IMR-90 (cell line): ENCODE results near the gene SERPINA7. TPM values are rescaled to one million over a fixed set of nuclear protein-coding genes. Genes with fewer than 3 reads are reported as not detected.

ENCODE experiments used
- ATAC-seq: fragments of 200-7000 bp; cut with Tn5 transposase; 2 replicates; pipeline ENCODE4 v1.9.1; 2020; ENCODE audit warnings: low read depth, mild to moderate bottlenecking, moderate library complexity
- BruUV-seq: library from RNA; stranded (reverse); fragments of 400-500 nt; replicated peaks from 2 replicates; lab custom pipeline; 2021; lab: Mats Ljungman, UMichigan
- CTCF ChIA-PET: fragments of 300-600 bp; formaldehyde crosslinking; extraction: SDS; loops from one replicate; lab custom pipeline; 2021; ENCODE audit warnings: antibody characterized with exemption; lab: Yijun Ruan, JAX
- POLR2A ChIA-PET: fragments of 300-600 bp; sonication (Branson Sonifier 250); formaldehyde crosslinking; loops from one replicate; lab custom pipeline; 2022; ENCODE audit warnings: antibody characterized with exemption; ENCODE audit not compliant: unreplicated experiment; lab: Charles Lee
- DNase-seq: peaks from one replicate; pipeline ENCODE4 v3.0.0; 2013
- H2AFZ ChIP-seq: replicated peaks from 2 replicates; pipeline ENCODE3; 2013; ENCODE audit warnings: low read length, mild to moderate bottlenecking; ENCODE audit not compliant: poor library complexity
- H2AK5ac ChIP-seq: 2 replicates; pipeline ENCODE4 v1.6.1; 2013; ENCODE audit warnings: low read depth, low read length, inconsistent platforms
- H2AK9ac ChIP-seq: replicated peaks from 2 replicates; pipeline ENCODE3; 2013; ENCODE audit warnings: mild to moderate bottlenecking, low read depth, low read length, moderate library complexity; ENCODE audit not compliant: poor library complexity
- H2BK120ac ChIP-seq: 2 replicates; pipeline ENCODE4 v1.6.1; 2013; ENCODE audit warnings: low read depth, low read length, inconsistent platforms
- H2BK15ac ChIP-seq: 3 replicates; pipeline ENCODE4 v1.6.1; 2013; ENCODE audit warnings: low read depth, low read length, inconsistent platforms
- H2BK20ac ChIP-seq: 2 replicates; pipeline ENCODE4 v1.6.1; 2013; ENCODE audit warnings: low read depth, mild to moderate bottlenecking, inconsistent platforms, low read length, moderate library complexity
- H2BK5ac ChIP-seq: 2 replicates; pipeline ENCODE4 v1.6.1; 2013; ENCODE audit warnings: mild to moderate bottlenecking, low read depth, low read length, inconsistent platforms; ENCODE audit not compliant: poor library complexity, severe bottlenecking
- H3K14ac ChIP-seq: replicated peaks from 2 replicates; pipeline ENCODE4 v1.6.1; 2013; ENCODE audit warnings: low read depth, low read length, inconsistent platforms
- H3K18ac ChIP-seq: 2 replicates; pipeline ENCODE4 v1.6.1; 2013; ENCODE audit warnings: low read depth, low read length, control low read depth
- H3K23ac ChIP-seq: 2 replicates; pipeline ENCODE4 v1.6.1; 2013; ENCODE audit warnings: low read depth, low read length, inconsistent platforms
- H3K27ac ChIP-seq: 2 replicates; pipeline ENCODE4 v1.5.1; 2013; ENCODE audit warnings: mild to moderate bottlenecking, control low read depth, low read length; ENCODE audit not compliant: insufficient read depth
- H3K27me3 ChIP-seq: 2 replicates; pipeline ENCODE4 v1.6.1; 2013; ENCODE audit warnings: low read length; ENCODE audit not compliant: control insufficient read depth, insufficient read depth
- H3K36me3 ChIP-seq: 2 replicates; pipeline ENCODE4 v1.6.1; 2013; ENCODE audit warnings: low read length, mixed read lengths; ENCODE audit not compliant: control insufficient read depth, insufficient read depth
- H3K4ac ChIP-seq: 2 replicates; pipeline ENCODE4 v1.6.1; 2013; ENCODE audit warnings: low read depth, low read length, inconsistent platforms
- H3K4me1 ChIP-seq: 2 replicates; pipeline ENCODE4 v1.6.1; 2013; ENCODE audit warnings: low read length, mixed read lengths; ENCODE audit not compliant: control insufficient read depth, insufficient read depth
- H3K4me2 ChIP-seq: 2 replicates; pipeline ENCODE4 v1.6.1; 2013; ENCODE audit warnings: low read depth, mild to moderate bottlenecking, control low read depth, low read length, moderate library complexity
- H3K4me3 ChIP-seq: 2 replicates; pipeline ENCODE4 v1.5.1; 2013; ENCODE audit warnings: low read depth, mild to moderate bottlenecking, control low read depth, low read length, moderate library complexity; ENCODE audit not compliant: insufficient read depth
- H3K56ac ChIP-seq: 2 replicates; pipeline ENCODE4 v1.6.1; 2013; ENCODE audit warnings: low read length, inconsistent platforms; ENCODE audit not compliant: insufficient read depth; ENCODE audit errors: extremely low read depth
- H3K79me1 ChIP-seq, 2 experiments: 2 replicates each; pipeline ENCODE4 v1.6.1; 2013; ENCODE audit warnings: low read length in 2 of 2, inconsistent platforms in 1 of 2, low read depth in 1 of 2
- H3K9ac ChIP-seq: 2 replicates; pipeline ENCODE4 v1.6.1; 2013; ENCODE audit warnings: low read depth, low read length, control low read depth
- H3K9me1 ChIP-seq: 2 replicates; pipeline ENCODE4 v1.6.1; 2013; ENCODE audit warnings: low read length, inconsistent platforms; ENCODE audit not compliant: insufficient read depth
- H3K9me3 ChIP-seq: 2 replicates; pipeline ENCODE4 v1.6.1; 2013; ENCODE audit warnings: low read length; ENCODE audit not compliant: control insufficient read depth, insufficient read depth
- H4K20me1 ChIP-seq: 2 replicates; pipeline ENCODE4 v1.6.1; 2013; ENCODE audit warnings: low read length, inconsistent platforms; ENCODE audit not compliant: insufficient read depth
- H4K5ac ChIP-seq: 2 replicates; pipeline ENCODE4 v1.6.1; 2013; ENCODE audit warnings: mild to moderate bottlenecking, low read depth, low read length, control low read depth
- H4K8ac ChIP-seq, 2 experiments: 2 replicates each; pipeline ENCODE4 v1.6.1; 2013; ENCODE audit warnings: low read depth in 2 of 2, low read length in 2 of 2, control low read depth in 1 of 2, inconsistent platforms in 1 of 2
- H4K91ac ChIP-seq: 2 replicates; pipeline ENCODE4 v1.6.1; 2013; ENCODE audit warnings: low read depth, low read length, inconsistent platforms; ENCODE audit not compliant: insufficient read depth
- MAFK ChIP-seq: IDR thresholded peaks from 2 replicates; pipeline ENCODE4 v1.6.1; 2012; ENCODE audit warnings: low read depth, low read length, improper control_type of control experiment
- POLR2A ChIP-seq: IDR thresholded peaks from 2 replicates; pipeline ENCODE4 v1.6.1; 2012; ENCODE audit warnings: mild to moderate bottlenecking, low read depth, low read length
- RCOR1 ChIP-seq: IDR thresholded peaks from 2 replicates; pipeline ENCODE4 v1.6.1; 2012; ENCODE audit warnings: mild to moderate bottlenecking, low read length, improper control_type of control experiment; ENCODE audit not compliant: insufficient replicate concordance
- USF2 ChIP-seq: fragments of 150-350 bp; IDR thresholded peaks from 2 replicates; pipeline ENCODE4 v1.6.1; 2017; ENCODE audit warnings: mild to moderate bottlenecking, antibody characterized with exemption, low read length, low read depth
- WGBS, 2 experiments: methylation state at CpG; one replicate each; pipeline versions ENCODE4 v1.1.5 to v1.1.7; 2013; ENCODE audit warnings: missing lambda C conversion rate in 2 of 2; ENCODE audit not compliant: insufficient read length in 1 of 2; ENCODE audit errors: extremely low coverage in 2 of 2; 5-methylcytosine and 5-hydroxymethylcytosine counted together
- dilution Hi-C: fragments of 300-500 bp; cut with HindIII; formaldehyde crosslinking; loops from one replicate; pipeline ENCODE4 v1.14.3; 2018; ENCODE audit warnings: low sequenced_read_pairs; ENCODE audit not compliant: unreplicated experiment
- in situ Hi-C: fragments of 300-500 bp; cut with MboI; formaldehyde crosslinking; loops from 3 replicates; pipeline ENCODE4 v1.14.3; 2019; ENCODE audit warnings: low sequenced_read_pairs, inconsistent platforms, mixed read lengths
- intact Hi-C: fragments of 100-400 bp; cut with micrococcal nuclease; formaldehyde crosslinking; loops from 2 replicates; pipeline ENCODE4 v1.10.0; 2022
- polyA plus RNA-seq, 3 experiments: library from polyadenylated mRNA; depleted of rRNA; stranded (reverse); fragments of >200 nt; gene quantifications; 2 replicates each; pipeline ENCODE4 v1.2.3, GENCODE V29; 2012; ENCODE audit warnings: low replicate concordance in 1 of 3
- total RNA-seq: library from RNA; depleted of rRNA; stranded (reverse); fragments of >200 nt; gene quantifications from 2 replicates; pipeline ENCODE4 v1.2.3, GENCODE V29; 2012

The SERPINA7 gene
- total and polyA plus RNA-seq, 2 of the 4 experiments (the other 2 are of a cell fraction), result not detected

GRCh38 chrX:106037835-106038473 lies 573 bp downstream of the SERPINA7 start:
- Histone ChIP-seq H3K23ac (no peak overlapping the region), H4K20me1 (no peaks in the 10 kb centered on the region), H3K4me1 (no peaks in the 10 kb centered on the region), H3K4me2 (no peak overlapping the region), H2AFZ (no peak overlapping the region), H2BK20ac (no peak overlapping the region), H4K91ac (no peak overlapping the region), H2AK9ac (no peak overlapping the region), H4K8ac (no peak overlapping the region), H3K4me3 (no peak overlapping the region), H3K9me3 (no peaks in the 10 kb centered on the region), H3K79me1 (no peaks in the 10 kb centered on the region), H3K18ac (no peak overlapping the region), H3K14ac (no peak overlapping the region), H3K4ac (no peak overlapping the region), H4K5ac (no peak overlapping the region), H3K27me3 (peaks cover 3% of the 10 kb centered on the region), H3K56ac (no peak overlapping the region), H2BK5ac (no peak overlapping the region), H3K9ac (no peak overlapping the region), H2BK15ac (no peak overlapping the region), H2AK5ac (no peak overlapping the region), H3K36me3 (no peaks in the 10 kb centered on the region), H3K9me1 (no peaks in the 10 kb centered on the region), H3K27ac (no peak overlapping the region), H2BK120ac (no peak overlapping the region)
- in situ Hi-C loops, result no loop called here
- no peak for TF ChIP-seq RCOR1
- TF ChIP-seq USF2, result no peak
- no peak for TF ChIP-seq POLR2A
- TF ChIP-seq MAFK, result no peak
- no CpG with 5 or more reads among the region's 1 CpG for WGBS, 2 experiments
- POLR2A ChIA-PET, result no interaction called here
- dilution Hi-C loops, result no loop called here
- ATAC-seq (no peak), DNase-seq (no peak)
- no TSS peak for BruUV-seq
- intact Hi-C loops, result no loop called here
- CTCF ChIA-PET, result no interaction called here
